Activated CD4-positive, alpha-beta T cell treated with anti-CD3 and anti-CD28 coated beads, Interleukin-2, amount 50 U/mL, for 16 hours (primary cell): ENCODE data around the gene PCCA.
"Not testable (repeated sequence)": the region's sequence is repeated elsewhere in the genome, so short reads cannot be mapped to it uniquely, and the experiment has no call there.

ENCODE experiments used
- DNase-seq: peaks from one replicate; pipeline ENCODE4 v3.0.0-alpha.2; 2020

PCCA gene

DNA sequence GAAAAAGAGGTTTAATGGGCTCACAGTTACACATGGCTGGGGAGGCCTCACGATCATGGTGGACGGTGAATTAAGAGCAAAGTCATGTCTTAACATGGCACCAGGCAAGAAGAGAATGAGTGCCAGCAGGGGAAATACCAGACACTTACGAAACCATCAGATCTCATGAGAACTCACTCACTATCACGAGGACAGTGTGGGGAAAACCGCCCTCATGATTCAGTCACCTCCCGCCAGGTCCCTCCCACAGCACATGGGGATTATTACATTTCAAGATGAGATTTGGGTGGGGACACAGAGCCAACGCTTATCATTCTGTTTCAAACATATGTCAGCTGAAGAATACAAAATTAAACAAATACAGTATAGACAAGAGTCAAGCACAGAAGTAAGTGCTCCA is 165.1 kb downstream of the PCCA start:
- no peak for DNase-seq

DNA sequence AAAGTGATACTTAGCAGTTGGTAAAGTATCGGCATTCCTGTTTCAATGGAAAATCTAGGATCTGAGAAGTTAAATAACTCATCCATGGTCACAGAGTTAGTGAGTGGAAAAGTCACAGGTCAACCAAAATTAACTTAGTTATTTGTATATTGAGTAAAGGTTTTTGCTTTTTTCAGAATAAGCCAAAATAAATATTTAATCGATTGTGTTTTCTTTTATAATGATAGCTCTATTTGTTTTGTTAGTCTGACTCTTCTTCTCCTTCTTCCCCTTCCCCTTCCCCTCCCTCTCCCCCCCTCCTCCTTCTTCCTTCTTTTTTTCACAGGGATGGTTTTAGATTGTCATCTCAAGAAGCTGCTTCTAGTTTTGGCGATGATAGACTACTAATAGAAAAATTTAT is 173.5 kb downstream of the PCCA start:
- DNase-seq: no peak

DNA sequence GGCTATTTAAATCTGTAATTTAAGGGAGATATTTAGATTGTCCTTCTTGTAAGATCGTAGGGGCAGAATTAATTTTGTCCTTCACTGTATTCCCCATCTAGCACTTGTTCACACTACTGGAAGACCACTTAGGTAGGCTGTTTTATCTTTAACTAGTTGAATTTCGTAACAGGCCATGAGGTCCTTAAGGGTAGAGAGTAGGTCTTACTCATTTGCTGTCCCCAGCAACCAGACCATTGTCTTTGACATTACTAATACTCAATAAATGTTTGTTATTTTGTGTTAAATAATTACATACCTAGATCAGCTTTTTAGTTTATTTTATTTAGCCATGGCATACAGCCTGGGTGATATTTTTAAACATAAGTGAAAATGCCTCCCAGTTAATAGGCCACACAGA is 177.1 kb downstream of the PCCA start:
- DNase-seq: no peak

DNA sequence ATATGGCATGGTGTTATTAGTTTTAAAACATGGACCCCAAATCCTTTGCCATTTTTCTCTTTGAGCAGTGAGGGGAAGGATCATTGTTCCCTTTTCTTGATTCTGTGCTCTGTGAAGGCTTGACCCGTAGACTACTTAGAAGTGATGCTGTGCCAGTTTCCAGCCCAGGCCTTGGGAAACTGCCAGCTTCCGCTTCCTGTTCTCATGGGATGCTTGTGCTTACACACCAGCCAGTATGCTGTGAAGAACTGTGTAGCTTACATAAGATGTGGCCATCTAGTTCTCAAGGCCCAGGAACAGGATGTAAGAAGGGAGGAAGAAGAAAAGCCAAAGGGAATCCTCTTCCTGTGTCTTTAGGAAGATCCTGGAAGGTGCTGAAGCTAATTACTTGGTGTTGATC is 180.9 kb downstream of the PCCA start:
- no peak for DNase-seq

DNA sequence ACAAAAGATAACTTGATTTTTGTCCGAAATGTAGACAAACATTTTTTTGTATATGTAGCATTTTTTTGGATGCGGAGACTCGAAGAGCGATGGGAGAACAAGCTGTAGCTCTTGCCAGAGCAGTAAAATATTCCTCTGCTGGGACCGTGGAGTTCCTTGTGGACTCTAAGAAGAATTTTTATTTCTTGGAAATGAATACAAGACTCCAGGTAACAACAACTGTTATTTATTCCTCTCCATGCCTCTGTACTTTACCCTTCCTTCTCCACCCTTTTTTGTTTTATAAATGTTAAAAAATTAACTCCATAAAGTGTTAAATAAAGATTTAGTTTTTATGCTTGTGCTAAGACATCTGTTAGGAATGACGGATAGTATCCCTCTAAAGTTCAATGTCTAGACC is 184.2 kb downstream of the PCCA start:
- DNase-seq: no peak

DNA sequence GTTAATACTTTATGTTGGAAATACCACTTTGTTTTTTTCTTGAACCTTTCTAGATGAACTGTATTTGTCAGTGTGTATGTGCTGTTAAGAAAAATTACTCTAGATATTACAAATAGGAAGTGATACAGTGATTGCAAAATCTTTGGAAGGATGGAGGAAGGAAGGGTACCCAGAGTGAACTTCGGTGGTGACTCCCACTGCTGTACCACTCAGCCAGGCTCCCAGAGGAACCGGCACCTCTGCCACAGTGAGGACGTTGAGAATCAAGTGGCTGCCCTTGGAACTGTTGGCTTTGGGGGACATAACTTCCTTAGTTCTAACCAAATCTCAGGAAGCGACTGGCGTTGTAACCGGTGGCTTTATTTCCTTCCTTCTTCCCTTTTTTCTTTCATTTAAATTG is 184.7 kb downstream of the PCCA start:
- DNase-seq: no peak

DNA sequence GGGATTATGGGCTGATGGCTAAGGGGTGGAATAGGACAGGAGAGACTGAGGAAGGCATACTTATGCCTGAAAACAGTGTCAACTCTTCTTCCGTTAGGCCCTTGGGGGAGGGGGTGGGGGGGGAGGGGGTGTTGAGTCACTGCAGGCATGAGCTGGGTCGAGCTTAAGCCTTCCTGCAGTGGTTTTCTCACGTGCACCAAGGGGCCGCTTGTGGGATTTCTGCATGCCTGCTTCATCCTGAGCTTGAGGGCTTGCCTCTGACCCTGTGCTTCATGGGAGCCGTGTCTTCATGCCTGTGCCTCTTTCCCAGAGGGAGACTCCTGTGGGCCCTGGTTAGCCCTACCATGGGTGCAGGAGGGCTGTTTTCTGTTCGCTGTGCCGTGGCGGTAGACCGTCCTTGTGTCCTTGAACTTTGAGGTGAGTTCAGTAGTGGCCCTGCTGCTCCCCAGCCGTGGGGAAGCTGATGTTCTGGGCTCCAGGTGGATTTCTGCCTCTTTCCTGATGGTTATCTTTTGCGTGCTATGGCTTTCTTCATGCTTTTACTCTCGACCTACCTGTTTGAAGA is 186.1 kb downstream of the PCCA start:
- DNase-seq: no peak

DNA sequence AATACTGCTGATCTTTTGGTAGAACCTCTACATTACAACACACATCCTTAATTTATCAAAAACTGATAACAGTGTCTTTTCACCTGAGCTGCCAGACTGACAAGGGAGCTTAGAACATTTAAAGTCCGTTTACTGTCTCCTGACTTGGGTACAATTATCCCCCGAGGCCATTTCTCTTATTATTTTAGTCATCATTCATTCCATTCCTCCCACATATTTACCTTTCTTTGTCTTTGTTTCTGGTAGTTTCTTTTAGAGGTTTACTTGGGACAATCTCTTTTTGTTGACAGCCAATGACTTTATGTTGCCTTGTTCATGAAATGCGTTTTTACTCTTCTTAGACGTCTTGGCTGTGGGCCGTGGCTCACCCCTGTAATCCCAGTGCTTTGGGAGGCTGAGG is 186.9 kb downstream of the PCCA start:
- no peak for DNase-seq

DNA sequence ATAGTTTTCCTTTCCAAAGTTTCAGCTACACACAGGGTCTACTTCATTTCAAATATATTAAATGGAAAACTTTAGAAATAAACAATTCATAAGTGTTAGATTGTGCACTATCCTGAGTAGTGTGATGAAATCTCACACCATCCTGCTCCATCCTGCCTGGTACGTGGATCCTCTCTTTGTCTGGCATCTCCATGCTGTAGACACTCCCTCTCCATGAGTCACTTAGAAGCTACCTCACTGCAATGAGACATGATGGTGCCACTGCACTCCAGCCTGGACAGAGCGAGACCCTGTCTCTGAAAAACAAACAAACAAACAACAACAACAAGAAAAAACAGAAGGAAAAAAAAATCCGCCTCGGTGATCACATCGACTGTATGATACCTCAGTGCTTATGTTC is 191.8 kb downstream of the PCCA start:
- DNase-seq: no peak

DNA sequence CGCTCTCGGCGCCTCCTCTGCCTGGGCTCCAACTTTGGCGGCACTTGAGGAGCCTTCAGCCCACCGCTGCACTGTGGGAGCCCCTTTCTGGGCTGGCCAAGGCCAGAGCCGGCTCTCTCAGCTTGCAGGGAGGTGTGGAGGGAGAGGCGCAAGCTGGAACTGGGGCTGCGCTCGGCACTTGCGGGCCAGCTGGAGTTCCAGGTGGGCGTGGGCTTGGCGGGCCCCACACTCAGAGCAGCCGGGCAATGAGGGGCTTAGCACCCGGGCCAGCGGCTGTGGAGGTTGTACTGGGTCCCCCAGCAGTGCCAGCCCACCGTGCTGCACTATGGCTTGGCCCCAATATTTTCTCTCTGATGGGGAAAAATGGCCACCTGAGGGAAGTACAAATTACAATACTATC is 193.4 kb downstream of the PCCA start:
- DNase-seq: not testable (repeated sequence)

DNA sequence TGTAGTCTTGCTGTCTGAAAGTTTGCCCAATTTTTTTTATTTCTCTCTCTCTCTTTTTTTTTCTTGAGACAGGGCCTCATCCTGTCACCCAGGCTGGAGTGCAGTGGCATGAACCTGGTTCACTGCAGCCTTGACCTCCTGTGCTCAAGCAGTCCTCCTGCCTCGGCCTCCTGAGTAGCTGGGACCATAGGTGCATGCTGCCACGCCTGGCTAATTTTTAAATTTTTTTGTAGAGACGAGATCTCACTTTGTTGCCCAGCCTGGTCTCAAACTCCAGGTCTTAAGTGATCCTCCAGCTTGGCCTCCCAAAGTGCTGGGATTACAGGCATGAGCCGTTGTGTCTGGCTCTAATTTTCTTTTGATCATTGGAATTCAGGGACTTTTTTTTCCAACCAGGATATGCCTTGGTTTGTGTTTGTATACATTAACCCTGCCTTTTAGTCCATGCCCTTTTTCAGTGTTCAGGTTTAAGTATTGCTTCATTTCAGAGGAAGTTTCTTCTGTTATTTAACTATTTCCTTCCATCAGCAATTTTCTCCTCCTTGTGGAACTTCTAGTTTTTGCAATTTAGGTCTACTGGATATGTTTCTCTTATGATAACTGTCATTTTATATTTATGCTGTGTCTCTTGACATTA is 201.4 kb downstream of the PCCA start:
- DNase-seq: no peak

DNA sequence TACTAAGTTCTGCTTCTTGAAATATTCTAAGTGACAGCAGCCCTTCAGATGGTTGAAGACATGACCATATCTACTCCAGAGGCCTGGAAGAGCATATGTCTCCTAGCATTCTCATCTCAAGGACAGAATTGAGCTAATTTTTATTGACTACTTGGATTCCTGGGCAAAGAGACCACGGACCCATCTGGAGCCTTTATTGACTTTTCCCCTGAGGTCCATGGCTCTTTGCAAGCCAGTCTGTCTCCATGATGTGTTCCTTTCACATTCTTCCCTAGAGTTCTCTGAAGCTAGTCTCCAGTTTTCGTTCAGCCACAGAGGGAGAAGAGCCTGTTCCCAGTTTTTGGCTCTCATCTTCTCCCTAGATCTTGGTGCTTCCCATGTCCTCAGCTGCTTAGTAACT is 202.7 kb downstream of the PCCA start:
- DNase-seq: no peak

DNA sequence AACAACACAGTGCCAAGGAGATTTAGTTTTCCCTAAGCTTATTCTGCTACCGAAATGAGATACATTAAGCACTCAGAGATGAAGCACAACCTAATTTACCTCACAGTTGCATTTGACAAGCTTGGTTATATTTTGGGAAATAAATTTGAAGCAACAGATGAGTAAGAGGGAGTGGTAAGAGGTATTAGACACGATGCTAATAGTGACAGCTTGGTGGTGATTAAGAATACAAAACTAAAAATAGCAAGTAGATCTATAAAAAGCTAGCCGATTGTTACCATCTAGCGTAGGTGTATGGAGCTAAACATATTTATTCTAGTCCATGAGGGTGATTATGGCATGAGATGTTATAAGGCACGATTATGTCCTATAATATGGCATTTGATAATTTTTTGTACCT is 208.5 kb downstream of the PCCA start:
- no peak for DNase-seq

DNA sequence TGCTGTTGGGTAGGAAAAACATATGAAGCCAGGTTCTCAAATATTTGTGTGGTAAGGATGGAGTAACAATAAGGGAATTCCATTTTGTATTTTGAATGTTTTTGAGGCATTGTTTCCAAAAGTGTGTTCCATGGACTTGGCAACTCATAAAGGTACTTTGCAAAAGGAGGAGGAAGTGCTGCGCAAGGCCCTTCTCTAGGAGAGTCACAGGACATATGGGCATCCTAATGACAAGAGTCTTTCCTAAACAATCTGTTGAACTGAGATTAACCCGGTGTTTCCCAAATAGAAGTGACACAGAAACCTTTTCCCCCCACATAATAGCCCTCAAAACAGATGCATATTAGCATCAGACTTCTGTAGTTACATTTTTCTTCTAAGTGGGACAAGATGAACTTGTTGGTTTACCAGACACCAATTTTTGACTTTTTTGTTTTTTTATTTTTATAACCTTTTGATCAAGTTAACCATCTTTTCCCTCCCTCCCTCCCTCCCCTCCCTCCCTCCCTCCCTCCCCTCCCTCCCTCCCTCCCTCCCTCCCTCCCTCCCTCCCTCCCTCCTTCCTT is 209.3 kb downstream of the PCCA start:
- DNase-seq: no peak

DNA sequence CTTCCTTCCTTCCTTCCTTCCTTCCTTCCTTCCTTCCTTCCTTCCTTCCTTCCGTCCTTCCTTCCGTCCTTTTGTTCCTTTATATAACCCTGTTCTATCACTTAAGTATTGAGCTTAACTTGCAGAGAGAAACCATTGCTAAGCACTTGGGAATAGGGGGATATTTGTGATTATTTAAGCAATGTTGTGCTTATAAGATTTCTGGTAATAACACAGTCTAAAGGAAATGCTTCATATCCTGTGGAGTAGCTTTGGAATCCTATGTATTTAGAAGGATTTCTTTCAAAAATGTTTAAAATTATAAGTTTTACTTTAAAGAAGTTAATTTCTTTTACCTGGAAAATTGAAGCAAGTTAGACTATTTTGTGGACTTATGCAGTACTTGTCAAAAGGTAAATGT is 209.8 kb downstream of the PCCA start:
- DNase-seq: no peak

DNA sequence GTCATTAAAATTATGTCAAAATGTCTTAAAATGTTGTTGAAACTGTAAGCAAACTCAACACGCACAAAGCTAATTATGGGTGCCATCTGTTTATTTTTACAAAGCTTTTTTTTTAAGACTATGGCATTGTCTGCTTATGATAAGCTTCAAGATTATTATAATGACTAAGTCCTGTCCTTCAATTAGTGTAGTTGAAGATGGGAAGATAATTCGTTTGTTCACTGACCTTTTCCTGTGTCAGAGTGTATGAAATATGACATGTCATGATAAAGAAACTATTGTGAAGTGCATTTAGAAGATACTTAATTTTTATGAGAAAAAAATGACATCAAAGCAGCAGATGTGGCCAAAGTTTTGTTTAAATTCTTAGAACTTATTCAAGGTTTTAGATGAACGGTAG is 211.3 kb downstream of the PCCA start:
- DNase-seq: no peak

DNA sequence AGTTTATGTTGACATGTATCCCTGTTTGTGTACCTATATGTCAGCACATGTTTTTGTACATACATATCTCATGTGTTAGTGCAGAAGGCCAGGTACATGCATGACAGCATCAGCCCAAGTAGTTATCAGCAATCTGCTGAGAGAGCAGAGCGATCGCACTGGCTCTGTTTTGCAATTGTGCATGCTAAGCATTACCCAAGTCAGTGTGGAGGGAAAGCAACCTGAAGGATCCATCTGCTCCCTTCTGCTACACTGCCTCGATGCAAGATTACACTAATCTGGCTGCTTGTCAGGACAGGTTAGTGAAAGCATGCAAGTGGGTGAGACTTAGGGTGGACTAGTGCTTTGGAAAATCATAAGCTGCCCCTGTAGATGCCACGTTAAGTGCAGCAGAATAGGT is 211.8 kb downstream of the PCCA start:
- no peak for DNase-seq

DNA sequence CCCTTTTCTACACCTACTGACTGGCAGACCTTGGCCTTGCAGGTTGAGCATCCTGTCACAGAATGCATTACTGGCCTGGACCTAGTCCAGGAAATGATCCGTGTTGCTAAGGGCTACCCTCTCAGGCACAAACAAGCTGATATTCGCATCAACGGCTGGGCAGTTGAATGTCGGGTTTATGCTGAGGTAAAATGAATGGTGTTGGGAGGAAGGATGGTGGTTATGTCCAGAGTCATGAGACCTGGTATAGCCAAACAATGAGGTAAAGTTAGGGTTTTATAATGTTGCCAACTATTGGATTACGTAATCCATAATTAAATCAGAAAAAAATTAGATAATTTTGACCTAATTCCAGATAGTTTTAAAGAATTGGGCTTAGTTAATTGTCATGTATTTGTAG is 212.5 kb downstream of the PCCA start:
- no peak for DNase-seq

DNA sequence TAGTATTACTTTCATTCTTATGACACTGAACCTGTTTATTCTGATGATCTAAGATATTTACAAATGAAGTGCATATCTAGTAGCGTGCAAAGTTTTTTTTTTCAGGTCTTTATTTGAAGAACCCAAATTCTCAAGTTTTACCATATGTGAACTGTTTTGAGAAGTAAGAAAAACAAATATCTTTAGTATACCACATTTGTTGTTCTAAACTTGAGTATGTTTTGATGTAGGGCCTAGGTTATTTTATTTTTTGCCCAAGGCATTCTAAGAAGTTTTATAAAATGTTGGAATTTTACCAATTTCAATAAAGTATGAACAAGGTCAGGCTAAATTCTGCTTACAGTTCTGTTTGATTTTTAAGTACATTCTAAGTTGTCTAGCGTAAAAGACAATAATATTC is 213.5 kb downstream of the PCCA start:
- DNase-seq: no peak

DNA sequence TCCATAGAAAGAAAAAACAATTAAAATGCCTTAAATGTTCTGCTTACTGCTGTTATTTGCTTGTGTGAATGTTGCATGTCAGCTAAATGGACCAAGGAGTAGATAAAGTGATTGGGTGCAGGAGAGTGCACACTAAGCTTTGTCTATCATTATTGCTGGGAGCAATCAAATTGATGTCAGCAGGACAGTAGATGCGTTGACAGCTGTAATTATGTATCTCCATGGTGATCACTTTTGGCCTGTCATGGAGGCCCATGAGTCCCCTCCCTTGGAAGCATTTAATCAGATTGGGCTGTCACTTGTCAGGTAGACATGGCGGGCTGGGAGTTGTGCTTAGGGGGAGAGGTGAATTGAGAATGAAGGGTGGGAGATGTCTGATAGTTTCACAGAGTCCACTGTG is 215.3 kb downstream of the PCCA start:
- DNase-seq: no peak

DNA sequence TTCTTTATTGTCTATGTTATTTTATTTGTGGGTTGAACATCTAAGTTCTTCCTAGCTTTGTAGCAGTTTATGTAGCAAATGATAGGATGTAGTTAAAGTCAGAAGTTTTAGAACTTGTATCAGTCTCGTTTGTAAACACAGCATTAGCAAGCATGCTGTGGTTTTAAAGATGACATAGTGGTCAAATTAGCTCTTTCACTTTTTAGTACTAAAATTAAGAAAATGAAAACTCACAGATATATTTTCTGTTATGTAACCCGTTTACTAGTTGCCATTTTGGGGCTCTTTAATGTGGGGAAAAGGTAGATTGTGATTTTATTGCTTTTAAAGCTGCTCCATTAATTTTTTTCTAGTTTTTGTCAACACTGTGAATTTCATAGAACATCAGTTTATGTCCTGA is 216.5 kb downstream of the PCCA start:
- no peak for DNase-seq

DNA sequence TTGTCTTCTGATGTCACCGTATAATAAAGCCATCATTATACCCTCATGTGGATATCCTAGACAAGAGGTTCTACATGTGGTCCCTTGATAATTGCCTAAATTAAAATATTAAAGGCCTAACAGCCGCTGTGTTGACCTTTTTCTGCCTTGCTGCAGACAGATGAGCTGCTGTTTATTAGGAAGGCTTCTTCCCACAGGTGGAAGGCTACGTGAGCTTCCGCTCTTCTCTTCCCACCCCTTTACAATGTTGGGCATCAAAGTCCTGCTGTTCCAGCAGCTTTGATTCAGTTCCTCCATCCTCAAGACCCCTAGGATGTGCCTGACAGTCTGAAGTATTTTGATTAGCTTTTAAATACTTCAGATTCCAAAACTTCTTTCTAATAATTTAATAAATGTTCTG is 217.1 kb downstream of the PCCA start:
- no peak for DNase-seq

DNA sequence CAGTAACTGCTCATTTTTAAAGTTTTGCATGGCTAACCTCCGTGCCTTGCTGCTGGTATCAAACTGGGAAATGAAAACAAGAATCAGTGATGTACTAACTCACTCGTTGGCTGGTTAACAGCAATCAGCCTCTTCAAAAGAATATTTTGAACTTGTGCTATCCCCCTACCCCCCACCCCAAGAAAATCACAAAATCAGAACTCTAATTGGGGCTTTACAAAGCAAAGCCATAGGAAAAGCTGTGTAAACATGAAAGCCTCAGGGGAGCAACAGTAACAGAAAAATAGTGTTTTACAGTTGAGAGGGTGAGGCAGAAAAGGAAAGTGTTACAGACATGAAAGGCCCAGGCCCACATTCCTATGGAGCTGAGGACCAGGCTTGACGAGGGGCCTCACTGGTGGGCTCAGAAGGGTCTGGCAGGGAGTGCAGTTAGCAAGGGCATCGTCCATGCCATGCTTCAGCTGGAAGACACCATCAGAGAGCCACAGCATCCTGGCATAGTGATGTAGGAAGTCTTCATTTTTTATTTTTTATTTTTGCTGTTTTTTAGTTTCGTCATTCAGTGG is 217.6 kb downstream of the PCCA start:
- DNase-seq: no peak

DNA sequence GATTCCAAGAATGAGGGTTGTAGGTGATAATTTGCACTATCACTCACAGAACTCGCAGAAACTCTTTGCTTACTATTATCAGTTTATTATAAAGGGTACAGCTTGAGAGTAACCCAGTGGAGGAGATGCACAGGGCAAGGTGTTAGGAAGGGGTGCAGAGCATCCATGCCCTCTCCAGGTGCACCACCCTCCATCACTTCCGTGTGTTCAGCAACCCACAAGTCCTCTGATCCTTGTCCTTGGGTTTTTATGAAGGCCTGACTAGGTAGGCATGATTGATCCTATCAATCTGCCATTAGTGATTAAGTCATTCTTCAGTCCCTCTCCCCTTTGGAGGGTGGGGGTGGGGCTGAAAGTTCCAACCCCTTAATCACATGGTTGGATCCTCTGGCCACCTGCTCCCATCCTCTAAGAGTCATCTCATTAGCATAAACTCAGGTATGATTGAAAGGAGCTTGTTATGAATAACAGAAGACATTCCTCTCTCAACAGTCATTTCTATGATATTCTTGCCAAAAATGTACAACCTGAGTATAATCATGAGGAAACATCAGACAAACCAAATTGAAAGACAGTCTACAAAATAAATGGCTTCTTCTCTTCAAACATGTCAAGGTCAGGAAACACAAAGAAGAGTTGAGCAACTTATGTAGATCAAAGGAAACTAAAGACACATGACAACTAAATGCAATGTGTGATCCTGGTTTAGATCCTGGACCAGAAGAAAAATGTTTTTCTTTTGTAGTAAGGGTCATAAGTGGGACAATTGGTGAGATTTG is 225.4 kb downstream of the PCCA start:
- no peak for DNase-seq
